T-helper 1 cell treated with Interleukin-12 subunit alpha and Interleukin-12 subunit beta and Interleukin-4 antibody, amounts not matched to agents 30 ng/mL and 1 ng/mL, for 36 hours (primary cell): ENCODE data around the gene CMTM6. TPM values are rescaled to one million over a fixed set of nuclear protein-coding genes. Genes with fewer than 3 reads are reported as not detected.
"Not testable (repeated sequence)": the region's sequence is repeated elsewhere in the genome, so short reads cannot be mapped to it uniquely, and the experiment has no call there.

Experiments
- intact Hi-C: fragments of 100-400 bp; cut with micrococcal nuclease; formaldehyde crosslinking; loops from one replicate; pipeline ENCODE4 v1.15.1; 2024
- total RNA-seq: library from RNA; stranded (reverse); gene quantifications from 2 replicates; pipeline ENCODE4 v1.2.3, GENCODE V29; 2022

Gene CMTM6, protein sequence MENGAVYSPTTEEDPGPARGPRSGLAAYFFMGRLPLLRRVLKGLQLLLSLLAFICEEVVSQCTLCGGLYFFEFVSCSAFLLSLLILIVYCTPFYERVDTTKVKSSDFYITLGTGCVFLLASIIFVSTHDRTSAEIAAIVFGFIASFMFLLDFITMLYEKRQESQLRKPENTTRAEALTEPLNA
- 74.4 and 75.0 TPM in 2 replicates for total RNA-seq

DNA sequence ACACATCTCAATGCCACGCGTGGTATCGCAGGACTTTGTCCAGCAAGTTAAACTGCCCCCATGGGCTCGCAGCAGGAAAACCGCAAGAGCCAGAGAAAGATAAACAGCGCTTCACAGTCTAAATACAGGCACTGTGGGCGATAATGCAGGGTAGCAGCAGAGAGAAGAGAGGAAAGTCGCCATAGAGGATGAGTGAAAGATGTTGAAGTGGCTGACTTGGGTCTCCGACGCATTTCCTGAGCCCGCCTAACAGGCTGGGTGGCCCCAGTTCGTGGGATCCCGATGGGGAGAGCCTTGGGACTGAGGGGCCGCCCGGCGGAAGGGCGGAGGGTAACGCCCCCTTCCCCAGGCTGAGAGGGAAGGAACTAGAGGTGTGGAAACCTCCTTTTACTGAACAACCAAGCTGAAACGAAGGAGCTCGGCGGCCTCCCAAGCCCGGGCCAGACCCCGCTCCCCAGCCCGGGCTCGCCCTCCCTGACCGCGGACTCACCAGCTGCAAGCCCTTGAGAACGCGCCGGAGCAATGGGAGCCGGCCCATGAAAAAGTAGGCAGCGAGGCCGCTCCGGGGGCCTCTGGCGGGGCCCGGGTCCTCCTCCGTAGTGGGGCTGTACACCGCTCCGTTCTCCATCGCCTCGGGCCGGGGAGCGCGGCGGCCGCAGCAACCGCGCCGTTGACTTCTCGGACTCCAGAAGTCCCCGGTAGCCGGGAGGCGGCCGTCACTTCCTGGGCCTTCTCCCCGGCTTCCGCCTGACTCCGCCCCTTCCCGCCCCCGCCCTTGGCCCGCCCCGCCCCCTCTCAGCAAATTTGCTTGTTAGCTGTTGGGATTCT lies at the start of gene CMTM6:
TSS of gene CMTM6 (minus strand) at position 735 of the 828 bp plus-strand sequence. CDS start at position 628, 107 bp downstream.
- intact Hi-C loops: loop anchor here (1.0 to 2.0 kb wide), 15 partner anchors 34 to 1296 kb away; partner anchors contain the start of genes CMTM7, CMTM8, CNOT10 and DYNC1LI1

DNA sequence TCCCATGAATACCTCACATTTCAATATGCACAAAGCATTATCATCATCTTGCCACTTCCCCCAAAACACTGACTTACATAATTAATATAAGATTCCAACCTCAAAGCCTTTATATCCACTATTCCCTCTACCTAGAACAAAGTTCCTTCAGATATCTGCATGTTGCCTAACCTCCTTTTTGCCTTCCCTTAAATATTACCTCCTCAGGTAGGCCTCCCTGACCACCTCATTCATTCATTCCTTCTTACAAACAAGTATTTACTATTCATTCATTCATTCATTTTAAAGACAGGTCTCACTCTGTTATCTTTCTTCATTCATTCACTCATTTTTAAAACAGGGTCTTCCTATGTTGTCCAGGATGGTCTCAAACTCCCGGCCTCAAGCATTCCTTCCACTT lies 49.4 kb upstream of the CMTM6 start:
- intact Hi-C loops: no loop called here

DNA sequence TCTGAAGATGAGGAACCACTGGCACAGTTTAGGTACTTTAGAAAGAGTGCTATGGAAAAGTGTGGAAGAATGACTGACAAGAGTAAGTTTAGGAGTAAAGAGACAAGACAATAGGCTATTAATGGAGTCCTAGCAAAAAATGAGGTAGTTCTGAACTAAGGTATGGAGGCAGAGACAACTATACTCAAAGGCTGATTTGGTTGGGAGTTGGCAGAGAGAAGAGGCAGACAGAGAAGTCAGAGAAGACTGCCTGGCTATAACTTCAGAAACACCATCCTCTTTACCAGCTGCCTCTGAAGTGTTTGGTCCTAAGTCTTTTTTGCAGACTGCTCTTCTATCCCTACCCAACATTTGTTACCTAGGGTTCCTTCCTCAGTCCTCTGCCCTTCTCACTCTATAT lies 48.8 kb upstream of the CMTM6 start:
- intact Hi-C loops: no loop called here

DNA sequence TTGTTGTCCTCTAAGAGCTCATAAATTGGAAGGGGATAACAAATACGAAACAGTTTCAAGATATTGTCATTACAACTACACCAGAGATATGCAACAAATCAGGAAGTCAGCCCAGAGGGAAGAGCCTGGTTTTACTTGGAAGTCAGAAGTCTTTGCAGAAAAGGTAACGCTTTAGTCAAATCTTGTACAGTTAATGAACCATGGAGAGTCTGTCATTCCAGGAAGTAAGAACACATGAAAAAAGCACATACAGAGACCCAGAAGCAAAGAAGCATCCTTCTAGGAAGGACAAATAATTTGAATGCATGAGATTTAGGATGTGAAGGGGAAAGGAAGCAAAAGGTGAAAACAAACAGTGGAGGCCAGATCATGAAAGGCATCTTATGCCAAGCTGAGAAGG lies 48.4 kb upstream of the CMTM6 start:
- intact Hi-C loops: no loop called here

DNA sequence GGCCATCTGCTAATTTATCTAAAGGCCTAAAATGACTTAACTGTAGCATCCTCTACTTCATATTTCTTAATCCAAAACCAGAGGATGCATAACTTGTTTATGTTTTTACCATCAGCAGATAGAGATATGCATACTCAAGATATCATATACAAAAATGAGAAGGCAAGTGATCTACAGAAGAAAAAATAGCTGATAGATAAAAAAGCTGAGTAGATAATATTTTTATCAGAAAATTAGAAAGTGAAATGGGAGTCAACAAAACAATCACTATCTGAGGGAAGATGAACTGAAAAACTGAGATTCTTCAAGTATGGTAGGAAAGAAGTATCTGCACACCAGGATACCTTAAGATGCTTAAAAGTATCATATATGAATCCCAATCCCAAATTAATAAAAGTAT lies 42.7 kb upstream of the CMTM6 start:
- intact Hi-C loops: no loop called here

DNA sequence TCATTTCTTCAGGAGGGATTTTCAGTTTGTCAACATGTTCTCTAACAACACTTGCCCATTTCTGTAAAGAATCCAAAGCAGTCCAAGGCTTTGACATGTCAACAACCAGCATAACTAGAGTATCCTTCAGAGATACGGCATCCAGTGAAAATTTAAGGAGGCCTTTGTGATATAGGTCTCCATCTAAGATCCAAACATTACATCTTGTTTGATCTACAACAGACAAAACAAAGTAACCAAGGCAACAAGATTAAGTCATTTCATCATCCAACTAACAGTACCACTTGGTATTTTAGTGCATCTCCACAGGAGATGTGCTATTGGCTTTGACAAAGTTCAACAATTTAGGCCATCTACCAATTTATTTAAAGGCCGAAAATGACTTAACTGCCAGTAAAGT lies 42.2 kb upstream of the CMTM6 start:
- intact Hi-C loops: no loop called here

DNA sequence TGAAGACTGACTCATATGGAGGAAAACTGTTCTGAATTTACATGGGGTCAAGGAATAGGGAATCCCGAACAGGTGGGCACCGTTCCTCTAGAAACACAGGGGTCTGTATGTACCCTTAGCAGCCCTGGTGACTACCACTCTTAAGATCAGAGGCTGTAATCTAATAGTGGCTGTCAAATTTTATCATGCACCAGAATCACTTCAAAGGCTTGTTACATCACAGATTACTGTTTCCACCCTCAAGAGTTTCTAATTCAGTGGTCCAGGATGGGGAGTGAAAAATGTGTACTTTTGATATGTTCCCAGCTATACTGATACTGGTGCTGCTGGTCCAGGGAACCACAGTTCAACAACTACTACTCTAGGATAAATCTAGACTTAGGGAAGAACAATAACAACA lies 40.2 kb upstream of the CMTM6 start:
- intact Hi-C loops: no loop called here

DNA sequence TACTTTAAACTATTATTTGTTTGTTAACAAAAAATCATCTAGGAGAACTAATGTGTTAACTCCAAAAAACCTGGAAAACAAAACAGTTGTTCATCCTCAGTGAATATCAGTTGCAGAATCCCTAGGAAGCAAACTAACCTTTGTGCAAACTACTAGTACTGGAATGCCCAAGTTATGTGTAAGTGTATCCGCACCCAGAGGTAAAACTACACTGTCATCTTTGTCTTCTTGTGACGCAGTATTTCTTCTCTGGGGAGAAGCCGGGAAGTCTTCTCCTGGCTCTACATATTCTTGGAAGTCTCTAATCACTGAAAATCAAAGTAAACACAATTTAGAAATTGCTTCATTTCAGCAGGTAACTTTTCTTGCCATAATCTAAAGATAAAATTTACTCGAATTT lies 38.2 kb upstream of the CMTM6 start:
- intact Hi-C loops: no loop called here

DNA sequence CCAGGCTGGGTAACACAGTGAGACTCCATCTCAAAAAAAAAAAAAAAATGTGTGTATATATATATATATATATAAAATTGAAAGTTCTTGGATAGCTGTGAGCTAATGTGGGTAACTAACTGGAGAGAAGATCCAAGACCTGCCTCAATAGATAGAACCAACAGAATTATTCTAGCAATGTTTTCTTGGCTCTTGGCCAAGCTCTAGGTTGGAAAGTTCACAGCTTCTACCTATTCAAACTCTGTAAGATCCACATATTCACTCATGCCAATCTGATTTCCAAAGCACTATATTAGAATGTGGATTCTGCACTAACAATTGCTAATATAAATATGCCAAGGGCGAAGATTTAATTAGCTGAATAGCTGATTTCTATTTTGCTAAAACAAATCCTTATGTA lies 29.8 kb upstream of the CMTM6 start:
- intact Hi-C loops: no loop called here

DNA sequence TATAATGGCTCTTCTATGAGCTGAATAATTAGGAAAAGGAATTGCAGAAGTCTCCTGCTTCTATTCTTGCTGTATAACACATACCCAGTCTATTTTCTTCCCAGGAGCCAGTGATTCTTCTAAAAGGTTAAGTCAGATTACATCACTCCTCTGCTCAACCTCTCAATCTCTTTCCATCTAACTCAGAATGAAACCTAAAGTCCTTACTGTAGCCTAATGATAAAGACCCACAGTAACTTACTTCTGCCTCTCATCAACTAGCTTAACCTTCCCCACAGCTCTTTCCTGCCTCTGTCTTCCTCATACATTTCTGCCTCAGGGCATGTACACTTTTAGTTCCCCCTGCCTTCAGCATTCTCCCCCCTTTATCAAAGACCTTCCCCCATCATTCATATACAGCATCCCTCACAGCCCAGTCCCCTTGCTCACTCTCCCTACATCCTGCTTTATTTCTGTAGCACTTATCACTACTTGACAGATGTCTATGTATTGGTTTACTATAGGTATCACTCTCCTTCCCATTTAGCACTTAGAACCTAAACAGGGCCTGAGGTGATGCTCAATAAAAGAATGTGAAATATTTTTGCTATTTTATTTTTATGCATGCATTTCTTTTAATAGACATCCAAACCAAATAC lies 28.5 kb upstream of the CMTM6 start:
- intact Hi-C loops: loop anchor here (2.0 kb wide), 1 partner anchor 42 kb away; no protein-coding TSS in a partner anchor

DNA sequence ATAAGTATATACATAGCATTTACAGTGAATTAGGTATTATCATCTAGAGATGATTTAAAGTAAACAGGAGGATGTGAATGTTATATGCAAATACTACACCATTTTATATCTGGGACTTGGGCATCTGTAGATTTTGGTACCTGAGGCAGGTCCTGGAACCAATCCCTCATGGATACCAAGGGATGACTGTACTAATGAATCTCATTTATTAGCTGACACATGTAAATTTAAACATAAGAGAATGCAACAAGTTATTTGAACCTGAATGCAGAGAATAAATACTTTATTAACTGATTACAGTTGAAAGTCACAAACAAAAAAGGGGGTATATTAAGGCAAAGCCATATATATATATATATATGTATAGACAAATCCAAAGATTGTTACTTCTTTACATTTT lies 23.1 kb upstream of the CMTM6 start:
- intact Hi-C loops: no loop called here

DNA sequence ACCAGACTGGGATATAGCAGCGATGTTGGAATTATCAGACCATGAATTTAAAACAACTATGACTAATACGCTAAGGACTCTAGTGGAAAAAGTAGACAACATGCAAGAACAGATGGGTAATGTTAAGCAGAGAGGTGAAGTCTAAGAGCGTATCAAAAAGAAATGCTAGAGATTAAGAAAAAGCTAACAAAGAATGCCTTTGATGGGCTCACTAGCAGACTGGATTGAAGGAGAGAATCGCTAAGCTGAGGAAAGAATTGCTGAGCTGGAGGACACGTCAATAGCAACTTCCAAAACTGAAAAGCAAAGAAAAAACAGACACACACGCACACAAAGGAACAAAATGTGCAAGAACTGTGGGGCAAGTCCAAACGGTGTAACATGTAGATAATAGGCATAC lies 20.0 kb upstream of the CMTM6 start:
- intact Hi-C loops: no loop called here

DNA sequence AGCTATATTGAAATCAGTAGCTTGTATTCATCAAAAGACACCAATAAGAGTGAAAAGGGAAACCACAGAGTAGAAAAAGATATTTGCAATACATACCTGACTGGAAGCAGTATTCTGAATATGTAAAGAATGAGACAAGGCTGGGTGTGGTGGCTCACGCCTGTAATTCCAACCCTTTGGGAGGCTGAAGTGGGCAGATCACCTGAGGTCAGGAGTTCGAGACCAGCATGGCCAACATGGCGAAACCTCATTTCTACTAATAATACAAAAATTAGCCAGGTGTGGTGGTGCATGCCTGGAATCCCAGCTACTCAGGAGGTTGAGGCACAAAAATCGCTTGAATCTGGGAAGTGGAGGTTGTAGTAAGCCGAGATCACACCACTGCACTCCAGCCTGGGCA lies 16.3 kb upstream of the CMTM6 start:
- intact Hi-C loops: not testable (repeated sequence)

DNA sequence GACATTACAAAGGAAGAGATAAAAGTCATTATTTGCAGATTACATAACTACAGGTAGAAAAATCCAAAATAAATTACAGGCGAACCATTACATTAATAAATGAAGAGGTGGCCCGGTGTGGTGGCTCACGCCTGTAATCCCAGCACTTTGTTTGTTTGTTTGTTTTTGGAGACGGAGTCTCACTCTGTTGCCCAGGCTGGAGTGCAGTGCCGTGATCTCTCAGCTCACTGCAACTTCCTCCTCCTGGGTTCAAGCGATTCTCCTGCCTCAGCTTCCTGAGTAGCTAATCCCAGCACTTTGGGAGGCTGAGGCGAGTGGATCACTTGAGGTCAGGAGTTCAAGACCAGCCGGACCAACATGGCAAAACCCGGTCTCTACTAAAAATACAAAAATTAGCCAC lies 14.1 kb upstream of the CMTM6 start:
- intact Hi-C loops: not testable (repeated sequence)

DNA sequence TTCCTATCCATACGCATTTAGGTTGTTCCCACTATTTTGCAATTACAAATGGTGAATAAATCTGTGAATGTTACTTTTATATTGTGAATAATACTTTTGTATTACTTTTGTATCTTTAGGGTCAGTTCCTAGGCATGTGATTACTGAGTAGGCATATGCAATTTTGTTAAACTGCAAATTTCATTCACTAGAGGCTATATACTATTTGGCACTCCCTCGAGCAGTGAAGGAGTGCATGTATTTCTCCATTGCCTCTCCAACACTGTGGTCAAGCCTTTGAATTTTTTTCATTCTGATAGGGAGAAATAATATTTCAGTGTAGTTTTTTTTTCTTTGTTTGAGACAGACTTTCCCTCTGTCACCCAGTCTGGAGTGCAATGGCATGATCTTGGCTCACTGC lies 8.4 kb upstream of the CMTM6 start:
- intact Hi-C loops: loop anchor here (2.0 to 5.0 kb wide), 2 partner anchors 60 to 76 kb away; partner anchors contain the start of gene DYNC1LI1

DNA sequence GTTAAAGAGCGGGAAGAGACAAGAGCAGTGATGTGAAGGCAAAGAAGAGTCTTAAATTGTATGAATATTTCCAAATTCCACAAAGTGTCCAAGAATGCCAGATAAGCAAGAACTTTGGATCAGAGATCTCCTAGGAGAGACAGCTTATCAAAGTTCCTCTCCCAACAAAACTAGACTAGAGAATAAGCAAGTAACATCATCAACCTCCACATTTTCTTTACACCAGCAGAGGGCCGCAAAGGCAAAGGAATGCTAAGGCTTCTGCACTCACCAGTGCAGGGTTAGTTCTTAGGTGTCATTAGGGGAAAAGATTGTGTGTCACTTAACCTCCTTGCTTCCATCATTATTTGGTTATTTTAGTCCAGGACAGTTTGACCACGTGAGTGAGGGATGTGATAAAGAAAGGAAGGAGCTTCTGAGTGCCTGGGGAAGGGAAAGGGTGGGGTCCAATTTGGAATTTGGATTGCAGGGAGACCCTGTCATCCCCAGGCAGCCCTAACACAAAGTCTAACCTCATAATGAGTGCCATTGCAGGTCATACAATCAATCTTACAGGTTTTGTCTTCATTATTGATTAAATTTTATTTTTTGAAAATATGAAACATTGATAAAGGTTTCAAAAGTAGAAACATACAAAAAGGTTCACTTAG lies 7.5 kb upstream of the CMTM6 start:
- intact Hi-C loops: loop anchor here (1.0 to 5.0 kb wide), 7 partner anchors 61 to 424 kb away; partner anchors contain the start of genes CNOT10 and DYNC1LI1

DNA sequence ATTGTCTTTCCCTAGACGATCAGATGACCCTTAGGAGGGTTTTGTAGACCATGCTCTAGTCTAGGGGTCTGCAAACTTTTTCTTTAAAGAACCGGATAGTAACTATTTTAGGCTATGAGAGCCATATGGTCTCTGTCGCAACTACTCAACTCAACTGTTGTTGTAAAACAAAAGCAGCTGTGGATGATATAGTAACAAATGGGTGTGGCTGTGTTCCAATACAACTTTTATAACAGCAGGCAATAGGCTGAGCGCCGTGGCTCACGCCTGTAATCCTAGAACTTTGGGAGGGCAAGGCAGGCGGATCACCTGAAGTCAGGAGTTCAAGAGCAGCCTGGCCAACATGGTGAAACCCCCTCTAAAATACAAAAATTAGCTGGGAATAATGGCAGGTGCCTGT lies 6.1 kb upstream of the CMTM6 start:
- intact Hi-C loops: no loop called here

DNA sequence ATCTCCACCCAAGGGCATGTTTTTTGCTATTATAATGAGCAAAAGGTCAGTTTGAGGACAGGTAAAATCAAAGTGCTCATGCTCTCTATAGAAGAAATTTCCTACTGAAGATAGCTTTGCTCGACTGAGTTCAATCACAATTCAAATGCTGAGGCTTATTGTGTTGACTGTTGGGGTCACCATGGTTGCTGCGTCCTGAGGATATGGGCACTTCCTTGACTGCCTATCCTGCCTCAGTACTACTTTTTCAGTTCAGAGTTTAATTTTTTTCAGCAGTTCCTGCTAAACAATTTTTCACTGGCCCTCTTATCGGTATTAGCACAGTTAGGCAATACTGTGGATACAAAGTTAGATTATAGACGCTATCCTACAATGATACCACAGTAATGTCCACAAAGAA lies 3.8 kb upstream of the CMTM6 start:
- intact Hi-C loops: no loop called here

DNA sequence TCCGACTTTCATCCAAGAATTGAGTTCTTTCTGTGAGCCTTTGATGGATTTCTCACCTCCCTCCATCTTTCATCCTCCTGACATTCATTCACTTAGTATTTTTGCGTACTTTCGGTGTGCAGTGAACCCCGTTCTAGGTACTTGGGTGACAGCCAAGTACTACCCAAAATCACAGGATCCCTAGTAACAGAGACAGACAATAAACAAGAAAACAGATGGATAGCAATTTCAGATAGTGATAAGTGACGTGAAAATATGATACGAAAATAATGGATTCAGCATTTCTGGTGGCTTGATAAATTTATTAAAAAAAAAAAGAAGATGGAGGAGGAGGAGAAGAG lies 264 bp upstream of the CMTM6 start:
- intact Hi-C loops: loop anchor here (1.0 to 2.0 kb wide), 15 partner anchors 34 to 1296 kb away; partner anchors contain the start of genes CMTM7, CMTM8, CNOT10 and DYNC1LI1

DNA sequence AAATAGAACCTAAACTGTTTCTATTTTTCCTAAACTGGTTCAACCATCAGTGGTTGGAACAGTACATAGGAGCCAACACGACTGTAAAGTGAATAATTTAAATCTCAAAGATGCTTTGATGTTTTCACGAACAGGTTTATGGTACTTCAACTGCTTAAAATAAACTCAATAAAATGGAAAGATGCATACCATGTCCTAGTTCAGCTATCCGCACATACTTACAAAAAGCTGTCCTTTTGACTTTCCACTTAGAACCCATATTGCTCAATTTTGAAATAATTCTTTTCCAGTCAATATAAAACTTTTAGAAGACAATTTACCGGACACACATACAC lies 902 bp downstream of the CMTM6 start:
- intact Hi-C loops: loop anchor here (1.0 to 2.0 kb wide), 16 partner anchors 33 to 1297 kb away; partner anchors contain the start of genes CMTM7, CMTM8, CNOT10 and DYNC1LI1
